Measurements from ENCODE around the gene POP4.

The POP4 gene

GRCh38 chr19:29577649-29577963 is 28.5 kb upstream of the POP4 start:
- no peak for ATAC-seq (ENCODE audit: low read depth)
- Histone ChIP-seq H3K36me3 (ENCODE audit: low read depth) (no peaks in the 10 kb centered on the region), H3K4me3 (ENCODE audit: severe bottlenecking) (no peak overlapping the region), H3K27ac (ENCODE audit: poor library complexity, severe bottlenecking) (no peak overlapping the region), H3K27me3 (ENCODE audit: insufficient read depth, poor library complexity, severe bottlenecking) (peaks cover 13% of the 10 kb centered on the region), H3K9me3 (ENCODE audit: severe bottlenecking) (no peaks in the 10 kb centered on the region), H3K4me1 (ENCODE audit: insufficient read depth, poor library complexity, severe bottlenecking) (no peaks in the 10 kb centered on the region)
- no peak for DNase-seq (ENCODE audit: low spot score)
- TF ChIP-seq CTCF (IDR thresholded peaks at IDR 0.05; ENCODE audit: poor library complexity, severe bottlenecking): no peak

GRCh38 chr19:29578349-29578748 is 27.7 kb upstream of the POP4 start:
- Histone ChIP-seq H3K27ac (ENCODE audit: poor library complexity, severe bottlenecking) (no peak overlapping the region), H3K36me3 (ENCODE audit: low read depth) (no peaks in the 10 kb centered on the region), H3K4me3 (ENCODE audit: severe bottlenecking) (no peak overlapping the region), H3K4me1 (ENCODE audit: insufficient read depth, poor library complexity, severe bottlenecking) (no peaks in the 10 kb centered on the region), H3K27me3 (ENCODE audit: insufficient read depth, poor library complexity, severe bottlenecking) (peaks cover 13% of the 10 kb centered on the region), H3K9me3 (ENCODE audit: severe bottlenecking) (no peaks in the 10 kb centered on the region)
- no peak for DNase-seq (ENCODE audit: low spot score)
- ATAC-seq (ENCODE audit: low read depth): no peak
- TF ChIP-seq CTCF (IDR thresholded peaks at IDR 0.05; ENCODE audit: poor library complexity, severe bottlenecking): no peak

GRCh38 chr19:29579308-29579910 is 26.7 kb upstream of the POP4 start:
- no peak for DNase-seq (ENCODE audit: low spot score)
- Histone ChIP-seq H3K4me3 (ENCODE audit: severe bottlenecking) (no peak overlapping the region), H3K4me1 (ENCODE audit: insufficient read depth, poor library complexity, severe bottlenecking) (no peaks in the 10 kb centered on the region), H3K27ac (ENCODE audit: poor library complexity, severe bottlenecking) (no peak overlapping the region), H3K9me3 (ENCODE audit: severe bottlenecking) (no peaks in the 10 kb centered on the region), H3K36me3 (ENCODE audit: low read depth) (no peaks in the 10 kb centered on the region), H3K27me3 (ENCODE audit: insufficient read depth, poor library complexity, severe bottlenecking) (peaks cover 2% of the 10 kb centered on the region)
- no peak for ATAC-seq (ENCODE audit: low read depth)
- no peak for TF ChIP-seq CTCF (IDR thresholded peaks at IDR 0.05; ENCODE audit: poor library complexity, severe bottlenecking)

- ATAC-seq (ENCODE audit: low read depth) (no peak), DNase-seq (ENCODE audit: low spot score) (no peak)
- no peak overlapping the region for H3K27ac ChIP-seq (ENCODE audit: poor library complexity, severe bottlenecking)
- no peaks in the 10 kb centered on the region for H3K36me3 ChIP-seq (ENCODE audit: low read depth)
- no peaks in the 10 kb centered on the region for H3K4me1 ChIP-seq (ENCODE audit: insufficient read depth, poor library complexity, severe bottlenecking)
- H3K9me3 ChIP-seq (ENCODE audit: severe bottlenecking): no peaks in the 10 kb centered on the region
- no peak overlapping the region for H3K4me3 ChIP-seq (ENCODE audit: severe bottlenecking)
- no peaks in the 10 kb centered on the region for H3K27me3 ChIP-seq (ENCODE audit: insufficient read depth, poor library complexity, severe bottlenecking)
- no peak for TF ChIP-seq CTCF (IDR thresholded peaks at IDR 0.05; ENCODE audit: poor library complexity, severe bottlenecking)
Observed at GRCh38 chr19:29581398-29581797, 24.7 kb upstream of the POP4 start.

GRCh38 chr19:29583196-29583999 is 22.7 kb upstream of the POP4 start:
- Histone ChIP-seq H3K4me1 (ENCODE audit: insufficient read depth, poor library complexity, severe bottlenecking) (no peaks in the 10 kb centered on the region), H3K27ac (ENCODE audit: poor library complexity, severe bottlenecking) (no peak overlapping the region)
- no peak for TF ChIP-seq CTCF (IDR thresholded peaks at IDR 0.05; ENCODE audit: poor library complexity, severe bottlenecking)

More at GRCh38 chr19:29583196-29583999, 22.7 kb upstream of the POP4 start:
- Histone ChIP-seq H3K27me3 (ENCODE audit: insufficient read depth, poor library complexity, severe bottlenecking) (no peaks in the 10 kb centered on the region), H3K4me3 (ENCODE audit: severe bottlenecking) (no peak overlapping the region), H3K36me3 (ENCODE audit: low read depth) (no peaks in the 10 kb centered on the region), H3K9me3 (ENCODE audit: severe bottlenecking) (no peaks in the 10 kb centered on the region)
- DNase-seq (ENCODE audit: low spot score): no peak
- no peak for ATAC-seq (ENCODE audit: low read depth)
